Upper lobe of right lung (tissue), 1 donor: ENCODE results near the gene GCNA. TPM values are rescaled to one million over a fixed set of nuclear protein-coding genes. Genes with fewer than 3 reads are reported as not detected.
"Not testable (repeated sequence)": the region's sequence is repeated elsewhere in the genome, so short reads cannot be mapped to it uniquely, and the experiment has no call there.

ENCODE experiments used
- ATAC-seq: fragments of 200-7000 bp; cut with Tn5 transposase; one replicate; pipeline ENCODE4 v1.9.1; 2020; ENCODE audit warnings: mild to moderate bottlenecking, moderate library complexity
- DNase-seq: peaks from one replicate; pipeline ENCODE4 v3.0.0-alpha.2; 2020
- H3K27ac ChIP-seq: fragments of 200-600 bp; one replicate; pipeline ENCODE4 v1.8.0; 2022
- H3K27me3 ChIP-seq: fragments of 200-600 bp; one replicate; pipeline ENCODE4 v1.8.0; 2022; ENCODE audit warnings: mild to moderate bottlenecking
- H3K36me3 ChIP-seq: fragments of 200-600 bp; one replicate; pipeline ENCODE4 v1.8.0; 2022
- H3K4me1 ChIP-seq: fragments of 200-600 bp; one replicate; pipeline ENCODE4 v1.8.0; 2022
- H3K4me3 ChIP-seq: fragments of 200-600 bp; one replicate; pipeline ENCODE4 v1.8.0; 2022; ENCODE audit warnings: mild to moderate bottlenecking
- H3K9me3 ChIP-seq: fragments of 200-600 bp; one replicate; pipeline ENCODE4 v1.8.0; 2022
- CTCF ChIP-seq: fragments of 200-600 bp; IDR thresholded peaks from one replicate; pipeline ENCODE4 v1.8.0; 2022; ENCODE audit warnings: antibody characterized with exemption
- intact Hi-C: fragments of 100-400 bp; cut with DNase I; formaldehyde crosslinking; loops from one replicate; pipeline ENCODE4 v1.11.0; 2022
- total RNA-seq: library from RNA; stranded (reverse); fragmentation: NEBNext Ultra II Directional; extraction: Animal tissue kit (Norgen Biotek cat#: 25700); gene quantifications from one replicate; pipeline ENCODE4 v1.2.1, GENCODE V29; 2021
- donor health status: DM: no; HTN: yes; CAD: no; lungs with severe emphysema.

The GCNA gene
- total RNA-seq, 1 donor from 2014 or later, result 3.4 TPM

- DNase-seq (no peak), ATAC-seq (no peak)
- Histone ChIP-seq H3K27ac (no peak overlapping the region), H3K4me3 (no peak overlapping the region), H3K9me3 (no peaks in the 10 kb centered on the region), H3K4me1 (no peaks in the 10 kb centered on the region), H3K27me3 (no peaks in the 10 kb centered on the region), H3K36me3 (no peaks in the 10 kb centered on the region)
- TF ChIP-seq CTCF, result no peak
- intact Hi-C loops, result no loop called here
Observed at GRCh38 chrX:71653344-71653743, 75.1 kb downstream of the GCNA start.

GRCh38 chrX:71657267-71657666, 79.0 kb downstream of the GCNA start:
- H3K9me3 ChIP-seq, result no peaks in the 10 kb centered on the region
- no peak for DNase-seq
- intact Hi-C loops, result no loop called here
- H3K36me3 ChIP-seq, result no peaks in the 10 kb centered on the region
- no peak for TF ChIP-seq CTCF
- no peak overlapping the region for H3K27ac ChIP-seq
- H3K4me1 ChIP-seq, result no peaks in the 10 kb centered on the region
- no peak overlapping the region for H3K4me3 ChIP-seq
- no peak for ATAC-seq
- no peaks in the 10 kb centered on the region for H3K27me3 ChIP-seq

GRCh38 chrX:71659342-71659741, 81.1 kb downstream of the GCNA start:
- Histone ChIP-seq H3K9me3 (no peaks in the 10 kb centered on the region), H3K27ac (no peak overlapping the region), H3K4me1 (no peaks in the 10 kb centered on the region), H3K4me3 (no peak overlapping the region), H3K36me3 (no peaks in the 10 kb centered on the region), H3K27me3 (no peaks in the 10 kb centered on the region)
- ATAC-seq (no peak), DNase-seq (no peak)
- no peak for TF ChIP-seq CTCF
- intact Hi-C loops, result no loop called here

GRCh38 chrX:71659959-71660358, 81.7 kb downstream of the GCNA start:
- Histone ChIP-seq H3K27ac (no peak overlapping the region), H3K27me3 (no peaks in the 10 kb centered on the region), H3K4me3 (no peak overlapping the region), H3K4me1 (no peaks in the 10 kb centered on the region), H3K36me3 (no peaks in the 10 kb centered on the region), H3K9me3 (no peaks in the 10 kb centered on the region)
- DNase-seq (no peak), ATAC-seq (no peak)
- intact Hi-C loops, result no loop called here
- TF ChIP-seq CTCF, result no peak

GRCh38 chrX:71660562-71661416, 82.6 kb downstream of the GCNA start:
- no peak for ATAC-seq
- Histone ChIP-seq H3K36me3 (no peaks in the 10 kb centered on the region), H3K27ac (no peak overlapping the region), H3K4me1 (no peaks in the 10 kb centered on the region), H3K4me3 (no peak overlapping the region), H3K27me3 (no peaks in the 10 kb centered on the region), H3K9me3 (no peaks in the 10 kb centered on the region)
- DNase-seq, result no peak
- TF ChIP-seq CTCF, result no peak
- intact Hi-C loops, result no loop called here

- Histone ChIP-seq H3K4me3 (no peak overlapping the region), H3K27ac (no peak overlapping the region), H3K9me3 (no peaks in the 10 kb centered on the region), H3K27me3 (no peaks in the 10 kb centered on the region), H3K4me1 (no peaks in the 10 kb centered on the region), H3K36me3 (no peaks in the 10 kb centered on the region)
- TF ChIP-seq CTCF, result no peak
- ATAC-seq (no peak), DNase-seq (no peak)
- intact Hi-C loops, result no loop called here
Observed at GRCh38 chrX:71661919-71662318, 83.7 kb downstream of the GCNA start.

GRCh38 chrX:71662654-71663053, 84.4 kb downstream of the GCNA start:
- H3K4me1 ChIP-seq, H3K4me3 ChIP-seq, DNase-seq, H3K36me3 ChIP-seq, H3K9me3 ChIP-seq, intact Hi-C loops, ATAC-seq, H3K27me3 ChIP-seq, H3K27ac ChIP-seq: not testable (repeated sequence)
